Measurements from ENCODE around the gene ENDOV. TPM values are rescaled to one million over a fixed set of nuclear protein-coding genes. Genes with fewer than 3 reads are reported as not detected.

ENDOV gene
- total RNA-seq, 4 donors from 2014 or later = 13.2 to 72.6 (median 36.8) TPM

GRCh38 chr17:80487511-80487910, 72.5 kb downstream of the ENDOV start:
- Histone ChIP-seq H3K27me3 (no peaks in the 10 kb centered on the region), H3K4me3 (no peak overlapping the region), H3K9me3 (peaks cover 0 to 4% (median 0%) of the 10 kb centered on the region in 4 donors), H3K36me3 (no peaks in the 10 kb centered on the region), H3K27ac (no peak overlapping the region), H3K4me1 (no peaks in the 10 kb centered on the region)
- TF ChIP-seq POLR2A (IDR thresholded peaks at IDR 0.05) = no peak
- TF ChIP-seq CTCF (IDR thresholded peaks at IDR 0.05) = no peak
- DNase-seq = no peak

Small RNA genes within 50 kb of the gene (small RNA-seq; reads per million reads assigned to genes)
- gene MIR4730 = 0 reads per million in 2 donors

Other genes with a start within 250 kb of the ENDOV start
- gene CARD14, start 245.1 kb upstream of the ENDOV start, total RNA-seq = 1 to 10 TPM in 3 of 4 donors, under 1 TPM in 1; 0.94 to 5.4 (median 2.6) TPM
- 100 to 1,000 TPM in 1 of 4 donors, 10 to 100 TPM in 3; 37.8 to 114 (median 60.6) TPM for gene SGSH, start 194.8 kb upstream of the ENDOV start, total RNA-seq
- gene SLC26A11, start 194.7 kb upstream of the ENDOV start, total RNA-seq = 10 to 100 TPM; 28.1 to 42.9 (median 33.1) TPM
- 100 to 1,000 TPM; 187 to 404 (median 293) TPM for gene RNF213, start 154.3 kb upstream of the ENDOV start, total RNA-seq
- gene NPTX1, start 61.4 kb downstream of the ENDOV start, total RNA-seq = 1 to 10 TPM in 1 of 4 donors, under 1 TPM in 1, not detected in 2; 0.80 to 1.8 TPM
- gene RPTOR, start 129.7 kb downstream of the ENDOV start, total RNA-seq = 10 to 100 TPM; 42.4 to 73.6 (median 64.2) TPM